Loucy (cell line): ENCODE results near the gene MYH14.

Experiments used
- EZH2phosphoT487 ChIP-seq: fragments of 200-600 bp; IDR thresholded peaks from 2 replicates; pipeline ENCODE4 v1.6.1; 2018; ENCODE audit warnings: antibody characterized with exemption, mild to moderate bottlenecking, moderate library complexity, borderline replicate concordance
- TF ChIP-seq, protein P1 (sequence below): fragments of 200-600 bp; sonication (generic); conservative IDR thresholded peaks from 2 replicates; pipeline ENCODE4 v1.5.1; 2014; ENCODE audit warnings: mild to moderate bottlenecking, antibody characterized with exemption, low read length

GRCh38 chr19:50184196-50184595 lies 19.2 kb upstream of the MYH14 start:
- TF ChIP-seq, protein P1, sequence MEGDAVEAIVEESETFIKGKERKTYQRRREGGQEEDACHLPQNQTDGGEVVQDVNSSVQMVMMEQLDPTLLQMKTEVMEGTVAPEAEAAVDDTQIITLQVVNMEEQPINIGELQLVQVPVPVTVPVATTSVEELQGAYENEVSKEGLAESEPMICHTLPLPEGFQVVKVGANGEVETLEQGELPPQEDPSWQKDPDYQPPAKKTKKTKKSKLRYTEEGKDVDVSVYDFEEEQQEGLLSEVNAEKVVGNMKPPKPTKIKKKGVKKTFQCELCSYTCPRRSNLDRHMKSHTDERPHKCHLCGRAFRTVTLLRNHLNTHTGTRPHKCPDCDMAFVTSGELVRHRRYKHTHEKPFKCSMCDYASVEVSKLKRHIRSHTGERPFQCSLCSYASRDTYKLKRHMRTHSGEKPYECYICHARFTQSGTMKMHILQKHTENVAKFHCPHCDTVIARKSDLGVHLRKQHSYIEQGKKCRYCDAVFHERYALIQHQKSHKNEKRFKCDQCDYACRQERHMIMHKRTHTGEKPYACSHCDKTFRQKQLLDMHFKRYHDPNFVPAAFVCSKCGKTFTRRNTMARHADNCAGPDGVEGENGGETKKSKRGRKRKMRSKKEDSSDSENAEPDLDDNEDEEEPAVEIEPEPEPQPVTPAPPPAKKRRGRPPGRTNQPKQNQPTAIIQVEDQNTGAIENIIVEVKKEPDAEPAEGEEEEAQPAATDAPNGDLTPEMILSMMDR: no peak
- TF ChIP-seq EZH2phosphoT487: no peak
